A549 (cell line): ENCODE results near the gene BCAS3.

ENCODE experiments used
- CHD2 ChIP-seq: fragments of 150-350 bp; IDR thresholded peaks from 2 replicates; pipeline ENCODE4 v1.6.1; 2014; ENCODE audit warnings: low read length; ENCODE audit not compliant: partially characterized antibody
- POLR2A ChIP-seq: IDR thresholded peaks from 2 replicates; pipeline ENCODE4 v1.6.1; 2012; ENCODE audit warnings: mild to moderate bottlenecking, low read length
- RFX5 ChIP-seq: fragments of 450-650 bp; IDR thresholded peaks from 2 replicates; pipeline ENCODE4 v1.7.1; 2014; ENCODE audit warnings: antibody characterized with exemption, mild to moderate bottlenecking, moderate library complexity
- RNF2 ChIP-seq: fragments of 200-600 bp; sonication (generic); IDR thresholded peaks from 2 replicates; pipeline ENCODE4 v1.6.1; 2016; ENCODE audit warnings: low read depth, mild to moderate bottlenecking, antibody characterized with exemption, moderate library complexity, borderline replicate concordance
- TF ChIP-seq, protein P1 (sequence below): fragments of >200 bp; sonication (Bioruptor Twin); formaldehyde crosslinking; IDR thresholded peaks from 3 replicates; pipeline ENCODE4 v1.5.1; 2016
- TF ChIP-seq, protein P2 (sequence below): fragments of 250-450 bp; sonication (Bioruptor Pico); IDR thresholded peaks from 2 replicates; pipeline ENCODE4 v1.5.0; 2021; ENCODE audit warnings: mild to moderate bottlenecking, moderate library complexity, borderline replicate concordance
- TF ChIP-seq, protein P3 (sequence below): fragments of 450-650 bp; IDR thresholded peaks from 2 replicates; pipeline ENCODE4 v1.6.1; 2014; ENCODE audit warnings: antibody characterized with exemption
- TF ChIP-seq, protein P4 (sequence below): fragments of 150-350 bp; IDR thresholded peaks from 2 replicates; pipeline ENCODE4 v1.6.1; 2014; ENCODE audit warnings: low read depth, mild to moderate bottlenecking, low read length

DNA sequence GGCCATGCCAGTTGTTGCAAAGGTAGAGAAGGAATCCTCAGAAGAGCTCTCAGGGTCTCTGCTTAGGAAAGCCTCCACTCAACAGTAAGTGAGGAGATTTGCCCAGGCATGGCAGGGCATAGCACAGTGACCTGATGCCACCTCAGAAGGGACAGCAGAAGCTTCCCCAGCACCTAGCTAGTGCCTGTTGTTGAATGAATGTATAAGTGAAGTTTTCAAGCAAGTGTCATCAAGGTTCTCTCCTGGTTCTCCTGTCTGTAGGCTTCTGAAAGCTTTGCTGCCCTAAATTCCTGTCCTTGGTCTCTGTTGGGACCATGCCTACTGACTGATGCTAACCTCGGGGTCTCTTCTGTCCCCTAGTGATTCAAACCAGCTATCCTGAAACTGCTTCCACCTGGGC lies 607.1 kb downstream of the BCAS3 start:
- TF ChIP-seq POLR2A = no peak
- TF ChIP-seq RNF2 = no peak
- TF ChIP-seq, protein P1, sequence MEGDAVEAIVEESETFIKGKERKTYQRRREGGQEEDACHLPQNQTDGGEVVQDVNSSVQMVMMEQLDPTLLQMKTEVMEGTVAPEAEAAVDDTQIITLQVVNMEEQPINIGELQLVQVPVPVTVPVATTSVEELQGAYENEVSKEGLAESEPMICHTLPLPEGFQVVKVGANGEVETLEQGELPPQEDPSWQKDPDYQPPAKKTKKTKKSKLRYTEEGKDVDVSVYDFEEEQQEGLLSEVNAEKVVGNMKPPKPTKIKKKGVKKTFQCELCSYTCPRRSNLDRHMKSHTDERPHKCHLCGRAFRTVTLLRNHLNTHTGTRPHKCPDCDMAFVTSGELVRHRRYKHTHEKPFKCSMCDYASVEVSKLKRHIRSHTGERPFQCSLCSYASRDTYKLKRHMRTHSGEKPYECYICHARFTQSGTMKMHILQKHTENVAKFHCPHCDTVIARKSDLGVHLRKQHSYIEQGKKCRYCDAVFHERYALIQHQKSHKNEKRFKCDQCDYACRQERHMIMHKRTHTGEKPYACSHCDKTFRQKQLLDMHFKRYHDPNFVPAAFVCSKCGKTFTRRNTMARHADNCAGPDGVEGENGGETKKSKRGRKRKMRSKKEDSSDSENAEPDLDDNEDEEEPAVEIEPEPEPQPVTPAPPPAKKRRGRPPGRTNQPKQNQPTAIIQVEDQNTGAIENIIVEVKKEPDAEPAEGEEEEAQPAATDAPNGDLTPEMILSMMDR = no peak
- TF ChIP-seq, protein P2, sequence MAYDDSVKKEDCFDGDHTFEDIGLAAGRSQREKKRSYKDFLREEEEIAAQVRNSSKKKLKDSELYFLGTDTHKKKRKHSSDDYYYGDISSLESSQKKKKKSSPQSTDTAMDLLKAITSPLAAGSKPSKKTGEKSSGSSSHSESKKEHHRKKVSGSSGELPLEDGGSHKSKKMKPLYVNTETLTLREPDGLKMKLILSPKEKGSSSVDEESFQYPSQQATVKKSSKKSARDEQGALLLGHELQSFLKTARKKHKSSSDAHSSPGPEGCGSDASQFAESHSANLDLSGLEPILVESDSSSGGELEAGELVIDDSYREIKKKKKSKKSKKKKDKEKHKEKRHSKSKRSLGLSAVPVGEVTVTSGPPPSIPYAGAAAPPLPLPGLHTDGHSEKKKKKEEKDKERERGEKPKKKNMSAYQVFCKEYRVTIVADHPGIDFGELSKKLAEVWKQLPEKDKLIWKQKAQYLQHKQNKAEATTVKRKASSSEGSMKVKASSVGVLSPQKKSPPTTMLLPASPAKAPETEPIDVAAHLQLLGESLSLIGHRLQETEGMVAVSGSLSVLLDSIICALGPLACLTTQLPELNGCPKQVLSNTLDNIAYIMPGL (CRISPR knock-in tag) = no peak
- TF ChIP-seq RFX5 = no peak
- TF ChIP-seq, protein P3, sequence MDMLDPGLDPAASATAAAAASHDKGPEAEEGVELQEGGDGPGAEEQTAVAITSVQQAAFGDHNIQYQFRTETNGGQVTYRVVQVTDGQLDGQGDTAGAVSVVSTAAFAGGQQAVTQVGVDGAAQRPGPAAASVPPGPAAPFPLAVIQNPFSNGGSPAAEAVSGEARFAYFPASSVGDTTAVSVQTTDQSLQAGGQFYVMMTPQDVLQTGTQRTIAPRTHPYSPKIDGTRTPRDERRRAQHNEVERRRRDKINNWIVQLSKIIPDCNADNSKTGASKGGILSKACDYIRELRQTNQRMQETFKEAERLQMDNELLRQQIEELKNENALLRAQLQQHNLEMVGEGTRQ = no peak
- no peak for TF ChIP-seq CHD2
- TF ChIP-seq, protein P4, sequence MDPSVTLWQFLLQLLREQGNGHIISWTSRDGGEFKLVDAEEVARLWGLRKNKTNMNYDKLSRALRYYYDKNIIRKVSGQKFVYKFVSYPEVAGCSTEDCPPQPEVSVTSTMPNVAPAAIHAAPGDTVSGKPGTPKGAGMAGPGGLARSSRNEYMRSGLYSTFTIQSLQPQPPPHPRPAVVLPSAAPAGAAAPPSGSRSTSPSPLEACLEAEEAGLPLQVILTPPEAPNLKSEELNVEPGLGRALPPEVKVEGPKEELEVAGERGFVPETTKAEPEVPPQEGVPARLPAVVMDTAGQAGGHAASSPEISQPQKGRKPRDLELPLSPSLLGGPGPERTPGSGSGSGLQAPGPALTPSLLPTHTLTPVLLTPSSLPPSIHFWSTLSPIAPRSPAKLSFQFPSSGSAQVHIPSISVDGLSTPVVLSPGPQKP = no peak
